ENCODE measurements around the gene PRICKLE4. TPM values are rescaled to one million over a fixed set of nuclear protein-coding genes. Genes with fewer than 3 reads are reported as not detected.

Gene PRICKLE4
- total RNA-seq, 1 experiment from 2014 or later: 2.9 TPM

DNA sequence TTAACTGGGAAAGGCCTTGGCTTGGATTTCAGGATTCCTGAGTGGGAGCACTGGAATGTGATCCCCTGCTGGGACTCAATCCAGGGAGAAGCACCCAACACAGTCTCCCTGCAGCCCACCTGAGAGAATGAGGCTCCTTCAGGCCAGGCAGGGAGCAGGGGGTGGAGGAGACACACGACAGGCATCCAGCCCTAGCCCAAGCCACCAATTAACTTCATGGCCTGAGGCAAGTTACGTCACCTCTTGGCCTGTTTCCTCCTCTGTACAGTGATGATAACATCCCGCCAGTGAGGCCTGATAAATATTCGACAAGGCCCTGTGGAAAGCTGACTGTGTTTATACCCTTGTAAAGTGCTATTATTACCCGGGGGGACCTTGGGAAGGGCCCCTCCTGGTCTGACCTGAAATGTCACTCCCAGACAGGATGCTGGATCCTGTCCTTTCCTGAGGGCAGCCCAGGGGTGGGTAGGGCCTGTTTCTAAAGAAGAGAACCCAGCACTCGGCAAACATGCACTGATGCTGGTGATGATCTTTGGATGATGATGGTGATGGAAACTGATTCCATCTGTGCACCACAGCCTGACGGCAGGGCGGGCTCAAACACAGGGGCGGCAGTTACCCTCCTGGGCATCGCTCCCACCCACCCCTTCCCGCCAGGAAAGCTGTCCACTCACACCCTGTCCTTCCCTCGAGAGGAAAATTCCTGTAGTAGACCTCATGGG lies 13.3 kb upstream of the PRICKLE4 start:
- ChIA-PET POLR2A (no interaction called here), CTCF (interaction anchor here (0.6 kb wide), 1 partner anchor 52 kb away, joined by 4 read pairs; no protein-coding TSS in a partner anchor), RAD21 (ENCODE audit: low non-redundant PET in 1 of 2, low total read pairs in 2 of 2, uncharacterized antibody in 2 of 2, unreplicated experiment in 2 of 2) (no interaction called here)
- TF ChIP-seq SIN3A (IDR thresholded peaks at IDR 0.05; ENCODE audit: low read depth) (no peak), EZH2phosphoT487 (IDR thresholded peaks at IDR 0.05; ENCODE audit: borderline replicate concordance) (no peak), POLR2A (IDR thresholded peaks at IDR 0.05; ENCODE audit: borderline replicate concordance, extremely low read depth, insufficient read depth, insufficient read length) (no peak), ZNF274 (IDR thresholded peaks at IDR 0.05; ENCODE audit: low read depth, low read length) (no peak), EZH2 (IDR thresholded peaks at IDR 0.05) (no peak), FOSL1 (IDR thresholded peaks at IDR 0.05; ENCODE audit: low read depth) (no peak), ELF1 (IDR thresholded peaks at IDR 0.05; ENCODE audit: borderline replicate concordance, low read depth) (no peak), SRF (IDR thresholded peaks at IDR 0.05; ENCODE audit: low read depth) (no peak), YY1 (IDR thresholded peaks at IDR 0.05; ENCODE audit: extremely low read depth, insufficient replicate concordance, low read depth, low read length) (no peak), CEBPB (IDR thresholded peaks at IDR 0.05; ENCODE audit: low read depth) (no peak), POLR2AphosphoS5 (IDR thresholded peaks at IDR 0.05; ENCODE audit: low read depth, low read length) (no peak), JUND (IDR thresholded peaks at IDR 0.05) (no peak)
- TF ChIP-seq, protein P1, sequence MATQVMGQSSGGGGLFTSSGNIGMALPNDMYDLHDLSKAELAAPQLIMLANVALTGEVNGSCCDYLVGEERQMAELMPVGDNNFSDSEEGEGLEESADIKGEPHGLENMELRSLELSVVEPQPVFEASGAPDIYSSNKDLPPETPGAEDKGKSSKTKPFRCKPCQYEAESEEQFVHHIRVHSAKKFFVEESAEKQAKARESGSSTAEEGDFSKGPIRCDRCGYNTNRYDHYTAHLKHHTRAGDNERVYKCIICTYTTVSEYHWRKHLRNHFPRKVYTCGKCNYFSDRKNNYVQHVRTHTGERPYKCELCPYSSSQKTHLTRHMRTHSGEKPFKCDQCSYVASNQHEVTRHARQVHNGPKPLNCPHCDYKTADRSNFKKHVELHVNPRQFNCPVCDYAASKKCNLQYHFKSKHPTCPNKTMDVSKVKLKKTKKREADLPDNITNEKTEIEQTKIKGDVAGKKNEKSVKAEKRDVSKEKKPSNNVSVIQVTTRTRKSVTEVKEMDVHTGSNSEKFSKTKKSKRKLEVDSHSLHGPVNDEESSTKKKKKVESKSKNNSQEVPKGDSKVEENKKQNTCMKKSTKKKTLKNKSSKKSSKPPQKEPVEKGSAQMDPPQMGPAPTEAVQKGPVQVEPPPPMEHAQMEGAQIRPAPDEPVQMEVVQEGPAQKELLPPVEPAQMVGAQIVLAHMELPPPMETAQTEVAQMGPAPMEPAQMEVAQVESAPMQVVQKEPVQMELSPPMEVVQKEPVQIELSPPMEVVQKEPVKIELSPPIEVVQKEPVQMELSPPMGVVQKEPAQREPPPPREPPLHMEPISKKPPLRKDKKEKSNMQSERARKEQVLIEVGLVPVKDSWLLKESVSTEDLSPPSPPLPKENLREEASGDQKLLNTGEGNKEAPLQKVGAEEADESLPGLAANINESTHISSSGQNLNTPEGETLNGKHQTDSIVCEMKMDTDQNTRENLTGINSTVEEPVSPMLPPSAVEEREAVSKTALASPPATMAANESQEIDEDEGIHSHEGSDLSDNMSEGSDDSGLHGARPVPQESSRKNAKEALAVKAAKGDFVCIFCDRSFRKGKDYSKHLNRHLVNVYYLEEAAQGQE (IDR thresholded peaks at IDR 0.05; ENCODE audit: low read depth): no peak
- TF ChIP-seq, protein P2, sequence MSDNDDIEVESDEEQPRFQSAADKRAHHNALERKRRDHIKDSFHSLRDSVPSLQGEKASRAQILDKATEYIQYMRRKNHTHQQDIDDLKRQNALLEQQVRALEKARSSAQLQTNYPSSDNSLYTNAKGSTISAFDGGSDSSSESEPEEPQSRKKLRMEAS (IDR thresholded peaks at IDR 0.05): no peak
- TF ChIP-seq, protein P3, sequence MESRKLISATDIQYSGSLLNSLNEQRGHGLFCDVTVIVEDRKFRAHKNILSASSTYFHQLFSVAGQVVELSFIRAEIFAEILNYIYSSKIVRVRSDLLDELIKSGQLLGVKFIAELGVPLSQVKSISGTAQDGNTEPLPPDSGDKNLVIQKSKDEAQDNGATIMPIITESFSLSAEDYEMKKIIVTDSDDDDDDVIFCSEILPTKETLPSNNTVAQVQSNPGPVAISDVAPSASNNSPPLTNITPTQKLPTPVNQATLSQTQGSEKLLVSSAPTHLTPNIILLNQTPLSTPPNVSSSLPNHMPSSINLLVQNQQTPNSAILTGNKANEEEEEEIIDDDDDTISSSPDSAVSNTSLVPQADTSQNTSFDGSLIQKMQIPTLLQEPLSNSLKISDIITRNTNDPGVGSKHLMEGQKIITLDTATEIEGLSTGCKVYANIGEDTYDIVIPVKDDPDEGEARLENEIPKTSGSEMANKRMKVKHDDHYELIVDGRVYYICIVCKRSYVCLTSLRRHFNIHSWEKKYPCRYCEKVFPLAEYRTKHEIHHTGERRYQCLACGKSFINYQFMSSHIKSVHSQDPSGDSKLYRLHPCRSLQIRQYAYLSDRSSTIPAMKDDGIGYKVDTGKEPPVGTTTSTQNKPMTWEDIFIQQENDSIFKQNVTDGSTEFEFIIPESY (IDR thresholded peaks at IDR 0.05; ENCODE audit: extremely low read depth, insufficient replicate concordance, low read length): no peak
- TF ChIP-seq, protein P4, sequence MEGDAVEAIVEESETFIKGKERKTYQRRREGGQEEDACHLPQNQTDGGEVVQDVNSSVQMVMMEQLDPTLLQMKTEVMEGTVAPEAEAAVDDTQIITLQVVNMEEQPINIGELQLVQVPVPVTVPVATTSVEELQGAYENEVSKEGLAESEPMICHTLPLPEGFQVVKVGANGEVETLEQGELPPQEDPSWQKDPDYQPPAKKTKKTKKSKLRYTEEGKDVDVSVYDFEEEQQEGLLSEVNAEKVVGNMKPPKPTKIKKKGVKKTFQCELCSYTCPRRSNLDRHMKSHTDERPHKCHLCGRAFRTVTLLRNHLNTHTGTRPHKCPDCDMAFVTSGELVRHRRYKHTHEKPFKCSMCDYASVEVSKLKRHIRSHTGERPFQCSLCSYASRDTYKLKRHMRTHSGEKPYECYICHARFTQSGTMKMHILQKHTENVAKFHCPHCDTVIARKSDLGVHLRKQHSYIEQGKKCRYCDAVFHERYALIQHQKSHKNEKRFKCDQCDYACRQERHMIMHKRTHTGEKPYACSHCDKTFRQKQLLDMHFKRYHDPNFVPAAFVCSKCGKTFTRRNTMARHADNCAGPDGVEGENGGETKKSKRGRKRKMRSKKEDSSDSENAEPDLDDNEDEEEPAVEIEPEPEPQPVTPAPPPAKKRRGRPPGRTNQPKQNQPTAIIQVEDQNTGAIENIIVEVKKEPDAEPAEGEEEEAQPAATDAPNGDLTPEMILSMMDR (IDR thresholded peaks at IDR 0.05 in 2 of 3, conservative IDR thresholded peaks at IDR 0.05 in 1 of 3; ENCODE audit: borderline replicate concordance in 1 of 3, insufficient read depth in 1 of 3, low read depth in 2 of 3, low read length in 2 of 3): no peak
- Histone ChIP-seq H2AFZ (ENCODE audit: low read depth, low read length, poor library complexity, severe bottlenecking) (no peak overlapping the region), H3K79me2 (ENCODE audit: insufficient read depth, low read length) (no peaks in the 10 kb centered on the region), H3K36me3 (ENCODE audit: control insufficient read depth in 1 of 2, insufficient read depth in 2 of 2, low read length in 2 of 2) (peaks cover 0 to 4% of the 10 kb centered on the region in 2 experiments; a peak in 1 of 4 replicates), H3K27ac (ENCODE audit: low read depth, low read length) (no peak overlapping the region), H3K9ac (ENCODE audit: low read length) (no peak overlapping the region), H3K4me1 (ENCODE audit: control insufficient read depth in 1 of 2, insufficient read depth in 2 of 2, low read length in 2 of 2) (peaks cover 8 to 21% of the 10 kb centered on the region in 2 experiments; a peak in 3 of 4 replicates), H3K4me3 (replicated peaks in 1 of 2; ENCODE audit: low read depth in 1 of 2, low read length in 2 of 2) (no peak overlapping the region), H4K20me1 (ENCODE audit: insufficient read depth) (no peaks in the 10 kb centered on the region), H3K9me2 (ENCODE audit: insufficient read depth) (no peaks in the 10 kb centered on the region), H3K27me3 (ENCODE audit: insufficient read depth, low read length) (no peaks in the 10 kb centered on the region), H3K4me2 (ENCODE audit: low read length) (no peak overlapping the region), H3K9me3 (ENCODE audit: control insufficient read depth in 1 of 2, insufficient read depth in 1 of 2, low read depth in 1 of 2, low read length in 2 of 2) (no peaks in the 10 kb centered on the region)
- BruUV-seq (replicated peaks): no TSS peak
- intact Hi-C loops (cut with micrococcal nuclease): no loop called here
- DNase-seq (ENCODE audit: low read depth, low spot score) (no peak), ATAC-seq (peak; percentile 58)

Measured in HCT116 (cell line).